Activated CD4-positive, alpha-beta T cell treated with anti-CD3 and anti-CD28 coated beads, Interleukin-2, amount 50 U/mL, for 4 hours (primary cell): ENCODE results near the gene CLSTN1.
A peak's percentile ranks its signal among the peaks of the same experiment; 100 is the strongest.
"Not testable (repeated sequence)": the region's sequence is repeated elsewhere in the genome, so short reads cannot be mapped to it uniquely, and the experiment has no call there.

ENCODE experiments used
- DNase-seq, 2 experiments: peaks; one replicate each; pipeline ENCODE4 v3.0.0-alpha.2; 2020

CLSTN1 gene

DNA sequence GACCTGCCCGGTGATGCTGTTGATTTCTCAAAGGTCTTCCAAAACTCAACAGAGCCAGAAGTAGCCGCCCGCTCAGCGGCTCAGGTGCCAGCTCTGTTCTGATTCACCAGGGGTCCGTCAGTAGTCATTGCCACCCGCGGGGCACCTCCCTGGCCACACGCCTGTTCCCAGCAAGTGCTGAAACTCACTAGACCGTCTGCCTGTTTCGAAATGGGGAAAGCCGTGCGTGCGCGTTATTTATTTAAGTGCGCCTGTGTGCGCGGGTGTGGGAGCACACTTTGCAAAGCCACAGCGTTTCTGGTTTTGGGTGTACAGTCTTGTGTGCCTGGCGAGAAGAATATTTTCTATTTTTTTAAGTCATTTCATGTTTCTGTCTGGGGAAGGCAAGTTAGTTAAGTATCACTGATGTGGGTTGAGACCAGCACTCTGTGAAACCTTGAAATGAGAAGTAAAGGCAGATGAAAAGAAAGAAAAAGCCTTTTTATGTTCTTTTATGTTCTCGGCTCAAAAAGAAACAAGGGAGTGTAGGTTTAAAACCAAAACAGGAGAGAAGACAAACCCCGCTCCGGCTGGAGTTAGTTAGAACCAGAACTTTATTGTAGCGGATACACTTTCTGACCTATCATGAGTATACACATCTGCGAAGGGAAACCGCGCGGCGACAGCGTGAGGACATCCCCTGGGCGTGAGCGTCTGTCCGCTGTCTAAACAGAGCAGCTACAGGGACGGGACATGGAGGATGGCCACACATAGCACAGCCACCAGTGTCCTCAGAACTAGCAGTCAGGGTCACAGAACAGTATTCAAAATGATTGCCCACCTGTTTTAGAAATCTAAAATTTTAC lies 95.1 kb downstream of the CLSTN1 start:
- peak; percentile 33 to 34 for DNase-seq

DNA sequence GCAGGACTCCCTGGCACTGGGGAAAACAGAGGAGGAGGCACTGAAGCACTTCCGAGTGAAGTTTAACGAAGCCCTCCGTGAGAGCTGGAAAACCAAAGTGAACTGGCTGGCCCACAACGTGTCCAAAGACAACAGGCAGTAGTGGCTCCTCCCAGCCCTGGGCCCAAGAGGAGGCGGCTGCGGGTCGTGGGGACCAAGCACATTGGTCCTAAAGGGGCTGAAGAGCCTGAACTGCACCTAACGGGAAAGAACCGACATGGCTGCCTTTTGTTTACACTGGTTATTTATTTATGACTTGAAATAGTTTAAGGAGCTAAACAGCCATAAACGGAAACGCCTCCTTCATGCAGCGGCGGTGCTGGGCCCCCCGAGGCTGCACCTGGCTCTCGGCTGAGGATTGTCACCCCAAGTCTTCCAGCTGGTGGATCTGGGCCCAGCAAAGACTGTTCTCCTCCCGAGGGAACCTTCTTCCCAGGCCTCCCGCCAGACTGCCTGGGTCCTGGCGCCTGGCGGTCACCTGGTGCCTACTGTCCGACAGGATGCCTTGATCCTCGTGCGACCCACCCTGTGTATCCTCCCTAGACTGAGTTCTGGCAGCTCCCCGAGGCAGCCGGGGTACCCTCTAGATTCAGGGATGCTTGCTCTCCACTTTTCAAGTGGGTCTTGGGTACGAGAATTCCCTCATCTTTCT lies 96.7 kb downstream of the CLSTN1 start:
- DNase-seq = no peak

GRCh38 chr1:9726406-9726805 lies 97.4 kb downstream of the CLSTN1 start:
- DNase-seq = no peak

DNA sequence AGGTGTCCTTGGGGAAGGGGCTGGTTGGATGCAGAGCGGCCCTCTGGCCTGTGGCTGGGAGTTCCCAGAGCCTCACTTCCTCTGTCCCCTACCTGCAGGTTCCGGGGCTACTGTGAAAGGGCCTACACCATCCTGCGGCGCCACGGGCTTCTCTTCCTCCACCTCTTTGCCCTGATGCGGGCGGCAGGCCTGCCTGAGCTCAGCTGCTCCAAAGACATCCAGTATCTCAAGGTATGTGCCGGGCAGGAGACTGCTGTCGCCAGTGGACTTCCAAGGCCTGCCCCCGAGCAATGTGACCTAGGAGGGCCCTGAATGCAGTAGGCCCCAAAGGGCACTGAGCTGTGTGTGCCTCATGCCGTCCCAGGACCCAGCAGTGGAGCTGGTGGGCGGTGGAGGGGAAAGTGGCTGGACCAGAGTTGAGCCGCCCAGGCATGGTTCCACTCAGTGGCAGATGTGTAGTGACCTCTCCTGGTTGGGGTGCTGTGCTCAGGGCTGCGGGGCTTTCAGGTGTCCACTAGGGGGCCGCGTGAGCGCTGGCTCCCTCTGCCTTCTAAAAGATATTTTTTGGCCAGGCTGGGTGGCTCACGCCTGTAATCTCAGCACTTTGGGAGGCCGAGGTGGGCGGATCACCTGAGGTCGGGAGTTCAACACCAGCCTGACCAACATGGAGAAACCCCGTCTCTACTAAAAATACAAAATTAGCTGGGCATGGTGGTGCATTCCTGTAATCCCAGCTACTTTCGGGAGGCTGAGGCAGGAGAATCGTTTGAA lies 98.9 kb downstream of the CLSTN1 start:
- DNase-seq = peak; percentile 65 to 66

- no peak for DNase-seq
Observed at GRCh38 chr1:9723926-9724325, 99.8 kb downstream of the CLSTN1 start.

DNA sequence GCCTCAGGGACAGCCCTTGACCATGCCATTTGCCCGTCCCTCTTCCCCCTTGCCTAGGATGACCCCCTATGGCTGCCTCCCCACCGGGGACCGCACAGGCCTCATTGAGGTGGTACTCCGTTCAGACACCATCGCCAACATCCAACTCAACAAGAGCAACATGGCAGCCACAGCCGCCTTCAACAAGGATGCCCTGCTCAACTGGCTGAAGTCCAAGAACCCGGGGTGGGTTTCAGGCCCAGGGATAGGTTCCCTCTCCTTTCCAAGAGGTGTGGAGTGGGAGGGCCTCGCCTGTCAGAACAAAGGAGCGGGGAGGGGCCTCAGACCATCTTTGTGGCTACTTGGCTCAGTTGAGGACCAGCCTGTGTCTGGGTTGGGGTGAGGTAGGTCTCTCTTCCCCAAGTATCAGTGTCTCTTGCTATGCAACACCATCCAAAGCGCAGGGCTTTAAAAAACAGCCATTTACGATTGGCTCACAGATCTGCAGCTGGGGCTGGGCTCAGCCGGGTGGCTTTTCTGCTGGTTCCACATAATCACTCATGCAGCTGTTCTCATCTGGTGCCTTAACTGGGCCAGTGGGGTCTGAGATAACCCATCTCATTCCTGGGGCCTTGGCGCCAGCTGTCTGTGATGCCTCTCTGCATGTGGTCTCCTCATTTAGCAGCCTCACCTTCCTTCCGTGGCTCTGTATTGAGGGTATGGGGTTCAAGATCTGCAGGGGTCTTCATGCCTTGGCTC lies 100.5 kb downstream of the CLSTN1 start:
- no peak for DNase-seq

DNA sequence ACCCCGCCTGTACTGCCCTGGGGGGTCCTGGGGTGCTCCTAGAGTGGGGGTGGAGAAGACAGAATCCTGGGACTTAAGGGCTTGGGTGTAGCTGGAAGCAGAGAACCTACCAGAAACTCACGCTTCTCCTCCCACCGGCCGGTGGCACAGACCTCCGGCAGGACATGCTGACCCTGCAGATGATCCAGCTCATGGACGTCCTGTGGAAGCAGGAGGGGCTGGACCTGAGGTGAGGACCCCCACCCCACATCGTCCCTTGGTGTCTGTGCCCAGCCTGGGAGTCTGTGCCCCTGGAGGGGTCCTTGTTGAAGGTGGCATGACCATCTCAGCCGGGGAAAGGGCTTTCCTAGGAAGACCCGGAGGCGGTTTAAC lies 101.4 kb downstream of the CLSTN1 start:
- no peak for DNase-seq

GRCh38 chr1:9721606-9722377 lies 102.0 kb downstream of the CLSTN1 start:
- DNase-seq = peak; percentile 75 to 79

GRCh38 chr1:9720785-9721605 lies 102.8 kb downstream of the CLSTN1 start:
- no peak for DNase-seq

DNA sequence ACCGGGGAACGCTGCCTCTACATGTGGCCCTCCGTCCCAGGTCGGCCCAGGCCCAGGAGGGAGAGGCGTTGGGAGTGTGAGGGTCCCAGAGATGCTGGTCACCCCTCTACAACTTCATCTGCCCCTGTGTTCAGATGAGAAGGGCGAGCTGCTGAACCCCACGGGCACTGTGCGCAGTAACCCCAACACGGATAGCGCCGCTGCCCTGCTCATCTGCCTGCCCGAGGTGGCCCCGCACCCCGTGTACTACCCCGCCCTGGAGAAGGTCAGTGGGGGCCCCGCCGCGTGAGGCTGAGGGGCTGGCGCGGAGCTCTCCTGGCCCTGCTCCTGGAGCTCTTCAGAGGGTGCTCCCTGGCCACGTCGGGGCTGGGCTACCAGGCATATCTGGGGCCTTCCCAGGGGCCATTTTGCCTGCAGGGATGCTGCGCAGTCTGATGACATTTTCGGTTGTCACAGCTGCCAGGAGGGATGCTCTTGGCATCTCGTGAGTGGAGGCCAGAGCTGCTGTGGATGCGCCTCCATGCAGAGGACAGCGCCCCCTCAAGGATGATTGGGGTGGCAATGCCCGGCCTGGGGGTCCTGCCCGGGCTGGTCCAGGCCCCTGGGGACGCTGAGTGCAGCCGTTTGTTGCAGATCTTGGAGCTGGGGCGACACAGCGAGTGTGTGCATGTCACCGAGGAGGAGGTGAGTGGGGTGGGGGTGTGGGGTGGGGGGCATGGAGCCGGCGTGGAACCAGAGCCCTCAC lies 103.6 kb downstream of the CLSTN1 start:
- DNase-seq = no peak

DNA sequence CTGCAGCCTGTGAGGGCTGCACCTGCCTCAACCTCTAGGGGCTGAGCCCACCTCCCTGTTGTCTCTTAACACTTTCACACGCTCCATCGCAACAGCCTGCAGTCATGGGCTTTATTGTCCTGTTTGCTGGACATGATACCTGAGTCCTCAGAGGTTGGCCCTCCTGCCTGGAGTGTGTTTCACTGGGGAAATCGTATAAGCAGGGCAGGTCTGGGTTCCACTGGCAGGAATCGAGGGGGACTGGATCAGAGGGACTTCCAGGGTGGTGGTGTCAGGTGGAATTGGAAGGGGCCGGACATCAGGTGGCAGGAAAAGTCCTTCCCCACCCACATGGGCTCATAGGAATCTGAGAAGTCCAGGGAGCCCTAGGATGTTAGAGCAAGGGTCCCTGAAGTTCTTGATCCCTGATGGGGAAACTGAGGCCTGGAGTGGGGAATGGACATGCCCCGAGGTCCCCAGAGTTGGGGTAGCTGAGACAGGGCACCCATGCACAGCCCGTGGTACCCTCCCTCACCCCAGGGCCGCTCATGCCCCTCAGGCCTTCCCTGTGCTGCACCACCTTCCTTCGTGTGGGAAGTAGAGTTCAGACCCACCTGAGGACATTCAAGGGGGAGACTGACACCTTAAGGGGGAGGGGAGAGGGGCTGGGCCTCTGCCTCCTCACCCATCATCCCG lies 105.6 kb downstream of the CLSTN1 start:
- DNase-seq = no peak

- peak; percentile 67 to 70 for DNase-seq
Observed at GRCh38 chr1:9717193-9718005, 106.4 kb downstream of the CLSTN1 start.

DNA sequence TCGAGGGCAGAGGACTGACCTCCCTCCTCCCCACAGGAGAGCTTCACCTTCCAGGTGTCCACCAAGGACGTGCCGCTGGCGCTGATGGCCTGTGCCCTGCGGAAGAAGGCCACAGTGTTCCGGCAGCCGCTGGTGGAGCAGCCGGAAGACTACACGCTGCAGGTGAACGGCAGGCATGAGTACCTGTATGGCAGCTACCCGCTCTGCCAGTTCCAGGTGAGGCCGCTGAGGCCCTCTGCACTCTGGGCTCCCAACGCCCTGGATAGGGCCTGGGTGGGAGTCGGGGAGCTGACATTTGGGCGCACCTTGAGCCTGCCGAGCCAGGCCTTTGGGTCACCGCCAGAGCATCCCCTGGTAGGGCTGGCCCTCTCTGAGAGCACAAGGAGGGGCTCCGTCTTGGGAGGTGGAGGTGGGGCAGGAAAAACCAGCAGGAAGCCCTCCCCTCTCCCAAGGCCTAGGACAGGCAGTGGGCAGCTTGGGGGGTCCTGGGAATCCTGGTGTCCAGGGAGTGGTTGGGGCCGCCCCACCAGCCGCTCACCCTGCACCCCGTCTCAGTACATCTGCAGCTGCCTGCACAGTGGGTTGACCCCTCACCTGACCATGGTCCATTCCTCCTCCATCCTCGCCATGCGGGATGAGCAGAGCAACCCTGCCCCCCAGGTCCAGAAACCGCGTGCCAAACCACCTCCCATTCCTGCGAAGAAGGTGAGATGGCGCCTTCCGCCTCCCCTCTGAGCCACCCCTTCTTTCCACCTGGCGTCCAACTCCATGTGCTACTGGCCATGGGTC lies 107.2 kb downstream of the CLSTN1 start:
- DNase-seq = no peak

GRCh38 chr1:9715536-9716226 lies 108.1 kb downstream of the CLSTN1 start:
- peak; percentile 30 to 40 for DNase-seq

DNA sequence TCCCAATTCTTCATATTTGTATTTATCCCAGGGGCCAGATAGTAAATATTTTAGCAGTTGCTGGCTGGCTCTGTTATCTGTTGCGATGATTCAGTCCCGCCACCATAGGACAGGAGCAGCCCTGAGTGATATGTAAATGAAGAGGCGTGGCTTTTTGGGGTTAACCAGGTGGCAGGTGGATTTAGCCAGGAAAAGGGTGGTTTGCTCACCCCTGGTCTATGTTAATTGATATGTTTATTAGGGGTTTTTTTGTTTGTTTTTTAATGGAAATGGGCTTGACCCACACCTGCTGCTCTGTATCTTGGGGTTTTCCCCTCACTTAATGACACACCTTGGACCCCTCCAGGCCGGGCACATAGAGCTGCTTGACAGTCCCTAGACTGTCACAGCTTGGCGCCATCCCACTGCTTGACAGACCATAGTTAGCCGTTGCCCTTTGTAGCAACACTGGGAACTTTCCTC lies 109.5 kb downstream of the CLSTN1 start:
- peak; percentile 35 to 47 for DNase-seq

- DNase-seq = not testable (repeated sequence)
Observed at GRCh38 chr1:9712767-9713166, 111.0 kb downstream of the CLSTN1 start.

DNA sequence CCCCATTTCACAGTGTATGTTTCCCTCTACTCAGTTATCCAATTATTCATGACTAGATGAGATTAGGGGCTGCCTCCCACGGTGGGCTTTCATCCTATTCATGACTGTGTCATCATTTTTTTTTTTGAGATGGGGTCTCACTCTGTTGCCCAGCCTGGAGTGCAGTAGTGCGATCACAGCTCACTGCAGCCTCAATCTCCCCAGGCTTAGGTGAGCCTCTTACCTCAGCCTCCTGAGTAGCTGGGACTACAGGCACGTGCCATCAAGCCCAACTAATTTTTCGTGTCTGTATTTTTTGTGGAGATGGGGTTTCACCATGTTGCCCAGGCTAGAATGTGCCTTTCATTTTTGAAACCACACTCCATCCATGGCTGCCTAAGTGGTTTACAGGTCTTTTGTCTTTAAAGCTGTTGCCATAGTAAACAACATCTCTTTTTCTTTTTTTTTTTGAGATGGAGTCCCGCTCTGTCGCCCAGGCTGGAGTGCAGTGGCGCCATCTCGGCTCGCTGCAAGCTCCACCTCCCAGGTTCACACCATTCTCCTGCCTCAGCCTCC lies 112.2 kb downstream of the CLSTN1 start:
- no peak for DNase-seq
